Measurements from ENCODE around the gene AMPH. TPM values are rescaled to one million over a fixed set of nuclear protein-coding genes. Genes with fewer than 3 reads are reported as not detected.
"Not testable (repeated sequence)": the region's sequence is repeated elsewhere in the genome, so short reads cannot be mapped to it uniquely, and the experiment has no call there.

The AMPH gene
- total RNA-seq, 4 donors from 2014 or later: 2.8 to 41.2 (median 16.7) TPM

- no peak for DNase-seq (ENCODE audit: low spot score)
- TF ChIP-seq CTCF (IDR thresholded peaks at IDR 0.05): no peak
These were observed 45.4 kb downstream of the AMPH start for GRCh38 chr7:38585572-38586354.

GRCh38 chr7:38584443-38585210 is 46.5 kb downstream of the AMPH start:
- no peak for ATAC-seq (ENCODE audit: low FRiP score)

More at GRCh38 chr7:38585572-38586354, 45.4 kb downstream of the AMPH start:
- ATAC-seq (ENCODE audit: low FRiP score): no peak

GRCh38 chr7:38580485-38580884 is 50.7 kb downstream of the AMPH start:
- ATAC-seq (ENCODE audit: low FRiP score) (no peak), DNase-seq (ENCODE audit: low spot score) (no peak)
- TF ChIP-seq CTCF (IDR thresholded peaks at IDR 0.05): no peak

More at GRCh38 chr7:38584443-38585210, 46.5 kb downstream of the AMPH start:
- no peak for TF ChIP-seq CTCF (IDR thresholded peaks at IDR 0.05)
- no peak for DNase-seq (ENCODE audit: low spot score)

- no peak for TF ChIP-seq CTCF (IDR thresholded peaks at IDR 0.05)
- ATAC-seq (ENCODE audit: low FRiP score) (no peak), DNase-seq (ENCODE audit: low spot score) (no peak)
These were observed 57.1 kb downstream of the AMPH start for GRCh38 chr7:38574086-38574485.

- DNase-seq (ENCODE audit: low spot score); ATAC-seq (ENCODE audit: low FRiP score): not testable (repeated sequence)
These were observed 59.6 kb downstream of the AMPH start for GRCh38 chr7:38571620-38572019.

GRCh38 chr7:38568497-38568896 is 62.7 kb downstream of the AMPH start:
- TF ChIP-seq CTCF (IDR thresholded peaks at IDR 0.05): no peak
- ATAC-seq (ENCODE audit: low FRiP score): no peak
- no peak for DNase-seq (ENCODE audit: low spot score)

- ATAC-seq (ENCODE audit: low FRiP score) (no peak), DNase-seq (ENCODE audit: low spot score) (no peak)
- TF ChIP-seq CTCF (IDR thresholded peaks at IDR 0.05): no peak
These were observed 65.9 kb downstream of the AMPH start for GRCh38 chr7:38565289-38565688.

All from omental fat pad (tissue), 4 donors.